Heart left ventricle (tissue), 16 donors: ENCODE measurements around the gene SENP6. TPM values are rescaled to one million over a fixed set of nuclear protein-coding genes. Genes with fewer than 3 reads are reported as not detected.
"Not testable (repeated sequence)": the region's sequence is repeated elsewhere in the genome, so short reads cannot be mapped to it uniquely, and the experiment has no call there.

Experiments used
- ATAC-seq, 4 donors: fragments of 200-7000 bp; cut with Tn5 transposase; one replicate each; pipeline ENCODE4 v1.9.1; 2020 to 2022; ENCODE audit warnings: moderate library complexity in 4 of 4, mild to moderate bottlenecking in 3 of 4, moderate number of reproducible peaks in 1 of 4
- DNase-seq, 5 donors: peaks; one replicate each; pipeline ENCODE4 v3.0.0-alpha.2; 2020
- H3K27ac ChIP-seq, 12 donors: fragments of 200-600 bp; sonication (generic) in 4 of 12; one replicate each; pipeline versions ENCODE4 v1.5.0 to v1.8.0; 2016 to 2022; ENCODE audit warnings: mild to moderate bottlenecking in 2 of 12
- H3K27me3 ChIP-seq, 9 donors: fragments of 200-600 bp; sonication (generic) in 2 of 9; one replicate each; pipeline versions ENCODE4 v1.5.1 to v1.8.0; 2016 to 2022; ENCODE audit warnings: mild to moderate bottlenecking in 3 of 9
- H3K36me3 ChIP-seq, 9 donors: fragments of 200-600 bp; sonication (generic) in 2 of 9; one replicate each; pipeline versions ENCODE4 v1.5.0 to v1.8.0; 2018 to 2022; ENCODE audit warnings: mild to moderate bottlenecking in 2 of 9
- H3K4me1 ChIP-seq, 12 donors: fragments of 200-600 bp; sonication (generic) in 4 of 12; one replicate each; pipeline versions ENCODE4 v1.5.0 to v1.8.0; 2016 to 2022; ENCODE audit warnings: mild to moderate bottlenecking in 3 of 12
- H3K4me3 ChIP-seq, 12 donors: fragments of 200-600 bp; sonication (generic) in 4 of 12; one replicate each; pipeline versions ENCODE4 v1.5.0 to v1.8.0; 2017 to 2022; ENCODE audit warnings: mild to moderate bottlenecking in 9 of 12, moderate library complexity in 4 of 12
- H3K9me3 ChIP-seq, 12 donors: fragments of 200-600 bp; sonication (generic) in 4 of 12; one replicate each; pipeline versions ENCODE4 v1.5.0 to v1.8.0; 2016 to 2022; ENCODE audit warnings: mild to moderate bottlenecking in 1 of 12
- CTCF ChIP-seq, 12 donors: fragments of 200-600 bp; sonication (generic) in 4 of 12; IDR thresholded peaks; one replicate each; pipeline versions ENCODE4 v1.5.0 to v1.8.0; 2018 to 2022; ENCODE audit warnings: antibody characterized with exemption in 12 of 12, mild to moderate bottlenecking in 5 of 12
- POLR2A ChIP-seq, 2 donors: fragments of 450-650 bp; IDR thresholded peaks; one replicate each; pipeline ENCODE4 v1.6.1; 2017; ENCODE audit warnings: antibody characterized with exemption in 2 of 2, mild to moderate bottlenecking in 2 of 2, moderate library complexity in 2 of 2
- WGBS, 4 donors: extraction: QIAGEN DNeasy Blood & Tissue Kit in 2 of 4; methylation state at CpG; one replicate each; pipeline versions ENCODE4 v1.1.5 to v1.1.7; 2013 to 2018; 5-methylcytosine and 5-hydroxymethylcytosine counted together
- intact Hi-C, 10 donors: fragments of 100-400 bp; cut with DNase I; formaldehyde crosslinking; loops; one replicate each; pipeline versions ENCODE4 v1.11.1 to v1.14.2; 2022
- polyA plus RNA-seq, 2 donors: library from polyadenylated mRNA; stranded (reverse); fragments of 200-250 nt; gene quantifications; one replicate each; pipeline ENCODE4 v1.2.3, GENCODE V29; 2013
- total RNA-seq, 9 donors: library from RNA; depleted of rRNA in 2 of 9; stranded (reverse); fragments of >200 nt in 2 of 9; fragmentation: NEBNext Ultra II Directional in 3 of 9; extraction: Animal tissue kit (Norgen Biotek cat#: 25700) in 3 of 9; gene quantifications; one replicate each; pipeline versions ENCODE4 v1.1.0 to v1.2.4, GENCODE V29; 2016 to 2023
- donor health status: ischemic (EF 13 %, LVEDD 7.1; RV severe dilation, severe dysfunction).
- donor health status: healthy with polysubstance abuse.
- donor health status: DM: no; HTN: yes; CAD: no.
- donor health status: DM: no; HTN: no; CAD: no.
- donor health status: ischemic (EF 25% LVEDD 6.9; RV normal size, moderate dysfunction).
- donor health status: ischemic (EF 25% LVEDD 5.7; RV mildly dilated, moderate dysfunction).
- donor health status: healthy.
- donor health status: DM: yes; HTN: yes; CAD: no.
- donor health status: ischemic (EF 35%, LVEDD 5.7; RV mildly dilated, moderate dysfunction).
- donor health status: nonischemic (EF 11% LVEDD 7.7; RV severe dilation, severe dysfunction).
- donor health status: DM: yes; HTN: yes; CAD: no.
- donor health status: PGD.
- donor health status: ischemic (EF 29% LVEDD 5.4; RV normal size, mild dysfunction).
- donor health status: nonischemic (EF 23%, LVEDD 6.1; RV moderate dilation, normal function).

Gene SENP6
- total and polyA plus RNA-seq, 11 donors: 16.2 to 71.5 (median 53.9) TPM

GRCh38 chr6:75691012-75691411, 89.3 kb downstream of the SENP6 start:
- no peak for DNase-seq
- TF ChIP-seq POLR2A (IDR thresholded peaks at IDR 0.05) (no peak), CTCF (IDR thresholded peaks at IDR 0.05) (no peak)
- intact Hi-C loops: no loop called here
- Histone ChIP-seq H3K4me1 (no peaks in the 10 kb centered on the region), H3K4me3 (no peak overlapping the region), H3K36me3 (peaks cover 0 to 88% (median 50%) of the 10 kb centered on the region in 9 donors), H3K9me3 (no peaks in the 10 kb centered on the region), H3K27me3 (no peaks in the 10 kb centered on the region), H3K27ac (no peak overlapping the region)
- WGBS, 4 donors: 92 to 96% (median 94%) methylated on average over 6 of the region's 6 CpGs
- no peak for ATAC-seq

- 83 to 94% (median 86%) methylated on average over 1 of the region's 1 CpG for WGBS, 4 donors
- Histone ChIP-seq H3K27me3 (no peaks in the 10 kb centered on the region), H3K4me3 (no peak overlapping the region), H3K4me1 (peaks cover 0 to 5% (median 0%) of the 10 kb centered on the region in 12 donors), H3K9me3 (no peaks in the 10 kb centered on the region), H3K36me3 (peaks cover 0 to 93% (median 64%) of the 10 kb centered on the region in 9 donors), H3K27ac (no peak overlapping the region)
- TF ChIP-seq CTCF (IDR thresholded peaks at IDR 0.05): peak in 1 of 12 donors; percentile 10
- TF ChIP-seq POLR2A (IDR thresholded peaks at IDR 0.05): no peak
- no peak for ATAC-seq
- DNase-seq: no peak
- intact Hi-C loops: no loop called here
These were observed 91.9 kb downstream of the SENP6 start for GRCh38 chr6:75693534-75693933.

GRCh38 chr6:75694406-75694805, 92.7 kb downstream of the SENP6 start:
- TF ChIP-seq POLR2A (IDR thresholded peaks at IDR 0.05): no peak
- TF ChIP-seq CTCF (IDR thresholded peaks at IDR 0.05): no peak
- intact Hi-C loops: no loop called here
- no peak overlapping the region for H3K27ac ChIP-seq
- DNase-seq: no peak
- H3K27me3 ChIP-seq: no peaks in the 10 kb centered on the region
- H3K9me3 ChIP-seq: no peaks in the 10 kb centered on the region
- H3K4me1 ChIP-seq: peaks cover 0 to 5% (median 0%) of the 10 kb centered on the region in 12 donors
- H3K36me3 ChIP-seq: peaks cover 0 to 93% (median 65%) of the 10 kb centered on the region in 9 donors
- no peak for ATAC-seq
- no peak overlapping the region for H3K4me3 ChIP-seq

- H3K36me3 ChIP-seq: peaks cover 0 to 88% (median 66%) of the 10 kb centered on the region in 9 donors
- H3K4me1 ChIP-seq, H3K4me3 ChIP-seq, H3K27ac ChIP-seq, intact Hi-C loops, DNase-seq, H3K27me3 ChIP-seq, ATAC-seq, H3K9me3 ChIP-seq: not testable (repeated sequence)
- 95 to 100% (median 96%) methylated on average over 4 of the region's 4 CpGs for WGBS, 4 donors
These were observed 106.7 kb downstream of the SENP6 start for GRCh38 chr6:75708334-75708733.

GRCh38 chr6:75711173-75711572, 109.5 kb downstream of the SENP6 start:
- Histone ChIP-seq H3K36me3 (peaks cover 0 to 97% (median 77%) of the 10 kb centered on the region in 9 donors), H3K4me3 (no peak overlapping the region), H3K9me3 (no peaks in the 10 kb centered on the region), H3K4me1 (no peaks in the 10 kb centered on the region), H3K27me3 (no peaks in the 10 kb centered on the region), H3K27ac (no peak overlapping the region)
- no peak for TF ChIP-seq POLR2A (IDR thresholded peaks at IDR 0.05)
- TF ChIP-seq CTCF (IDR thresholded peaks at IDR 0.05): no peak
- 66 to 72% (median 69%) methylated on average over 2 of the region's 2 CpGs for WGBS, 4 donors
- DNase-seq (no peak), ATAC-seq (peak in 2 of 4 donors; percentile 65 to 76)
- intact Hi-C loops: no loop called here
